ENCODE measurements around the gene LIX1.

LIX1 gene

GRCh38 chr5:97171703-97172102, 29.3 kb upstream of the LIX1 start:
- Histone ChIP-seq H3K9me3 (no peaks in the 10 kb centered on the region), H3K36me3 (peaks cover 86% of the 10 kb centered on the region), H3K27me3 (no peaks in the 10 kb centered on the region), H3K4me1 (peaks cover 6% of the 10 kb centered on the region; the same call in 1 of the 2 replicates), H3K27ac (no peak overlapping the region), H3K4me2 (no peak overlapping the region), H3K4me3 (no peak overlapping the region), H3K9ac (no peak overlapping the region), H4K20me1 (peaks cover 17% of the 10 kb centered on the region; the same call in 1 of the 2 replicates)
- no peak for TF ChIP-seq Cebpa-rat (IDR thresholded peaks at IDR 0.05)

GRCh38 chr5:97167435-97167834, 25.0 kb upstream of the LIX1 start:
- H3K4me1 ChIP-seq = peaks cover 6% of the 10 kb centered on the region; the same call in 1 of the 2 replicates
- no peak overlapping the region for H3K4me3 ChIP-seq
- H3K9me3 ChIP-seq = no peaks in the 10 kb centered on the region
- H3K9ac ChIP-seq = no peak overlapping the region; the same call in 1 of the 2 replicates
- no peak overlapping the region for H3K27ac ChIP-seq
- H3K4me2 ChIP-seq = no peak overlapping the region; the same call in 1 of the 2 replicates
- peaks cover 75% of the 10 kb centered on the region for H3K36me3 ChIP-seq
- peaks cover 34% of the 10 kb centered on the region for H4K20me1 ChIP-seq
- no peaks in the 10 kb centered on the region for H3K27me3 ChIP-seq
- no peak for TF ChIP-seq Cebpa-rat (IDR thresholded peaks at IDR 0.05)

GRCh38 chr5:97165726-97166125, 23.3 kb upstream of the LIX1 start:
- peaks cover 34% of the 10 kb centered on the region for H4K20me1 ChIP-seq
- H3K9ac ChIP-seq = no peak overlapping the region
- TF ChIP-seq Cebpa-rat (IDR thresholded peaks at IDR 0.05) = no peak
- no peak overlapping the region for H3K4me2 ChIP-seq
- no peak overlapping the region for H3K4me3 ChIP-seq
- H3K27ac ChIP-seq = no peak overlapping the region
- H3K4me1 ChIP-seq = peaks cover 6% of the 10 kb centered on the region; the same call in 1 of the 2 replicates
- H3K27me3 ChIP-seq = no peaks in the 10 kb centered on the region
- peaks cover 73% of the 10 kb centered on the region for H3K36me3 ChIP-seq
- no peaks in the 10 kb centered on the region for H3K9me3 ChIP-seq

- H3K36me3 ChIP-seq = peaks cover 76% of the 10 kb centered on the region
Observed at GRCh38 chr5:97164846-97165245, 22.4 kb upstream of the LIX1 start.

GRCh38 chr5:97163790-97164285, 21.4 kb upstream of the LIX1 start:
- peaks cover 28% of the 10 kb centered on the region for H4K20me1 ChIP-seq
- no peak overlapping the region for H3K9ac ChIP-seq
- H3K27me3 ChIP-seq = no peaks in the 10 kb centered on the region
- no peak for TF ChIP-seq Cebpa-rat (IDR thresholded peaks at IDR 0.05)
- peaks cover 10% of the 10 kb centered on the region for H3K9me3 ChIP-seq
- H3K36me3 ChIP-seq = peaks cover 76% of the 10 kb centered on the region
- H3K27ac ChIP-seq = no peak overlapping the region
- no peak overlapping the region for H3K4me3 ChIP-seq
- peaks cover 6% of the 10 kb centered on the region; the same call in 1 of the 2 replicates for H3K4me1 ChIP-seq
- no peak overlapping the region for H3K4me2 ChIP-seq

More at GRCh38 chr5:97164846-97165245, 22.4 kb upstream of the LIX1 start:
- no peak overlapping the region for H3K4me3 ChIP-seq
- H3K9ac ChIP-seq = no peak overlapping the region
- H4K20me1 ChIP-seq = peaks cover 34% of the 10 kb centered on the region
- H3K27me3 ChIP-seq = no peaks in the 10 kb centered on the region
- H3K27ac ChIP-seq = no peak overlapping the region
- H3K9me3 ChIP-seq = peaks cover under 1% of the 10 kb centered on the region; the same call in 1 of the 2 replicates
- H3K4me1 ChIP-seq = peaks cover 6% of the 10 kb centered on the region; the same call in 1 of the 2 replicates
- no peak overlapping the region for H3K4me2 ChIP-seq
- no peak for TF ChIP-seq Cebpa-rat (IDR thresholded peaks at IDR 0.05)

- no peak for TF ChIP-seq Cebpa-rat (IDR thresholded peaks at IDR 0.05)
- peaks cover 80% of the 10 kb centered on the region for H3K36me3 ChIP-seq
- peaks cover 6% of the 10 kb centered on the region; the same call in 1 of the 2 replicates for H3K4me1 ChIP-seq
Observed at GRCh38 chr5:97163360-97163764, 21.0 kb upstream of the LIX1 start.

GRCh38 chr5:97162045-97162444, 19.6 kb upstream of the LIX1 start:
- Histone ChIP-seq H3K27ac (no peak overlapping the region), H3K4me3 (no peak overlapping the region), H4K20me1 (peaks cover 28% of the 10 kb centered on the region), H3K4me2 (no peak overlapping the region), H3K4me1 (no peaks in the 10 kb centered on the region), H3K36me3 (peaks cover 77% of the 10 kb centered on the region), H3K9ac (no peak overlapping the region), H3K9me3 (peaks cover 28% of the 10 kb centered on the region), H3K27me3 (no peaks in the 10 kb centered on the region)
- TF ChIP-seq Cebpa-rat (IDR thresholded peaks at IDR 0.05) = no peak

More at GRCh38 chr5:97163360-97163764, 21.0 kb upstream of the LIX1 start:
- H3K4me2 ChIP-seq = no peak overlapping the region
- H3K27ac ChIP-seq = no peak overlapping the region
- H3K27me3 ChIP-seq = no peaks in the 10 kb centered on the region
- peaks cover 15% of the 10 kb centered on the region for H3K9me3 ChIP-seq
- no peak overlapping the region for H3K4me3 ChIP-seq
- H3K9ac ChIP-seq = no peak overlapping the region
- H4K20me1 ChIP-seq = peaks cover 28% of the 10 kb centered on the region

- H3K4me3 ChIP-seq = no peak overlapping the region
- H3K9ac ChIP-seq = no peak overlapping the region
- no peaks in the 10 kb centered on the region for H3K4me1 ChIP-seq
- no peak overlapping the region for H3K27ac ChIP-seq
- peaks cover 31% of the 10 kb centered on the region for H3K9me3 ChIP-seq
- no peak for TF ChIP-seq Cebpa-rat (IDR thresholded peaks at IDR 0.05)
- H4K20me1 ChIP-seq = peaks cover under 1% of the 10 kb centered on the region; the same call in 1 of the 2 replicates
- no peaks in the 10 kb centered on the region for H3K27me3 ChIP-seq
- H3K36me3 ChIP-seq = peaks cover 45% of the 10 kb centered on the region
- no peak overlapping the region for H3K4me2 ChIP-seq
Observed at GRCh38 chr5:97157689-97158088, 15.3 kb upstream of the LIX1 start.

GRCh38 chr5:97151370-97151769, 9.0 kb upstream of the LIX1 start:
- no peak overlapping the region for H3K4me3 ChIP-seq
- no peak overlapping the region for H3K9ac ChIP-seq
- no peaks in the 10 kb centered on the region for H3K4me1 ChIP-seq
- TF ChIP-seq Cebpa-rat (IDR thresholded peaks at IDR 0.05) = no peak
- no peaks in the 10 kb centered on the region for H3K27me3 ChIP-seq
- H4K20me1 ChIP-seq = no peaks in the 10 kb centered on the region
- H3K4me2 ChIP-seq = no peak overlapping the region
- H3K27ac ChIP-seq = no peak overlapping the region
- no peaks in the 10 kb centered on the region for H3K36me3 ChIP-seq
- H3K9me3 ChIP-seq = no peaks in the 10 kb centered on the region

GRCh38 chr5:97150401-97150800, 8.0 kb upstream of the LIX1 start:
- Histone ChIP-seq H3K9me3 (no peaks in the 10 kb centered on the region), H3K4me3 (no peak overlapping the region), H4K20me1 (no peaks in the 10 kb centered on the region), H3K27me3 (no peaks in the 10 kb centered on the region), H3K27ac (no peak overlapping the region), H3K9ac (no peak overlapping the region), H3K4me2 (no peak overlapping the region), H3K36me3 (no peaks in the 10 kb centered on the region), H3K4me1 (no peaks in the 10 kb centered on the region)
- no peak for TF ChIP-seq Cebpa-rat (IDR thresholded peaks at IDR 0.05)
